Endothelial cell of umbilical vein (primary cell): Measurements from ENCODE around the gene APOC4. TPM values are rescaled to one million over a fixed set of nuclear protein-coding genes. Genes with fewer than 3 reads are reported as not detected.

Source experiments
- BruUV-seq: library from RNA; stranded (reverse); fragments of 400-500 nt; replicated peaks from 2 replicates; lab custom pipeline; 2021; lab: Mats Ljungman, UMichigan
- CTCF ChIA-PET: fragments of 300-600, 350-600 bp; sonication (Branson Sonifier 250); formaldehyde crosslinking; loops from one replicate; lab custom pipeline; 2021; ENCODE audit warnings: antibody characterized with exemption, inconsistent platforms; lab: Charles Lee
- POLR2A ChIA-PET: fragments of 300-600, 350-600 bp; sonication (Branson Sonifier 250); formaldehyde crosslinking; loops from one replicate; lab custom pipeline; 2021; ENCODE audit warnings: antibody characterized with exemption, inconsistent platforms; lab: Charles Lee
- DNase-seq: peaks from one replicate; pipeline ENCODE4 v3.0.0-alpha.2; 2011; ENCODE audit warnings: low read depth, low spot score
- FAIRE-seq: peaks from 2 replicates; lab custom pipeline; 2011; peaks lifted over from hg19 to GRCh38; lab: Jason Lieb, UNC
- H2AFZ ChIP-seq: 2 replicates; pipeline ENCODE4 v1.6.0; 2012; ENCODE audit warnings: low read depth, low read length, control low read depth, inconsistent platforms
- H3K27ac ChIP-seq: 2 replicates; pipeline ENCODE4 v1.5.1; 2011; ENCODE audit warnings: low read depth, mild to moderate bottlenecking, control low read depth, low read length, moderate library complexity; ENCODE audit not compliant: insufficient read depth
- H3K27me3 ChIP-seq, 2 experiments: 2 replicates each; pipeline versions ENCODE4 v1.6.0 to v1.6.1; 2011; ENCODE audit warnings: low read length in 2 of 2, mixed read lengths in 1 of 2; ENCODE audit not compliant: control insufficient read depth in 2 of 2, insufficient read depth in 2 of 2
- H3K36me3 ChIP-seq, 2 experiments: 2 replicates in 1 of 2; 3 replicates in 1 of 2; pipeline ENCODE4 v1.5.1; 2011; ENCODE audit warnings: low read length in 2 of 2, mild to moderate bottlenecking in 1 of 2, moderate library complexity in 1 of 2; ENCODE audit not compliant: control insufficient read depth in 2 of 2, insufficient read depth in 2 of 2; ENCODE audit errors: extremely low read depth in 1 of 2
- H3K4me1 ChIP-seq: 3 replicates; pipeline ENCODE4 v1.5.1; 2011; ENCODE audit warnings: mild to moderate bottlenecking, low read length; ENCODE audit not compliant: control insufficient read depth, insufficient read depth; ENCODE audit errors: extremely low read depth
- H3K4me2 ChIP-seq: 2 replicates; pipeline ENCODE4 v1.6.1; 2011; ENCODE audit warnings: low read length, control low read depth, mixed read lengths; ENCODE audit not compliant: insufficient read depth
- H3K4me3 ChIP-seq, 3 experiments: fragments of 200-600 bp in 1 of 3; sonication (generic), shearing (Covaris generic) in 1 of 3; replicated peaks in 1 of 3; 2 replicates each; pipeline ENCODE4 v1.5.1; 2011 to 2016; ENCODE audit warnings: control low read depth in 3 of 3, low read length in 3 of 3, mild to moderate bottlenecking in 2 of 3, inconsistent platforms in 1 of 3, low read depth in 1 of 3, moderate library complexity in 1 of 3; ENCODE audit not compliant: insufficient read depth in 1 of 3
- H3K79me2 ChIP-seq: 2 replicates; pipeline ENCODE4 v1.6.0; 2012; ENCODE audit warnings: low read length, inconsistent platforms; ENCODE audit not compliant: control insufficient read depth, insufficient read depth
- H3K9ac ChIP-seq: replicated peaks from 2 replicates; pipeline ENCODE3; 2011; ENCODE audit warnings: low read length, control low read depth; ENCODE audit not compliant: insufficient read depth; ENCODE audit errors: extremely low read depth
- H3K9me1 ChIP-seq: replicated peaks from 3 replicates; pipeline ENCODE4 v1.6.0; 2011; ENCODE audit warnings: mild to moderate bottlenecking, low read length; ENCODE audit not compliant: control insufficient read depth, insufficient read depth; ENCODE audit errors: extremely low read depth
- H3K9me3 ChIP-seq: replicated peaks from 2 replicates; pipeline ENCODE4 v1.5.1; 2012; ENCODE audit warnings: low read length, inconsistent platforms; ENCODE audit not compliant: control insufficient read depth, insufficient read depth
- H4K20me1 ChIP-seq: replicated peaks from 2 replicates; pipeline ENCODE3; 2011; ENCODE audit warnings: mild to moderate bottlenecking, low read length; ENCODE audit not compliant: control insufficient read depth, insufficient read depth; ENCODE audit errors: extremely low read depth
- CTCF ChIP-seq, 2 donors: IDR thresholded peaks; 1 replicate in 1 of 2; 2 replicates in 1 of 2; pipeline ENCODE4 v1.5.1; 2011; ENCODE audit warnings: low read length in 2 of 2, mild to moderate bottlenecking in 2 of 2, moderate library complexity in 2 of 2, control low read depth in 1 of 2, inconsistent platforms in 1 of 2, low read depth in 1 of 2; ENCODE audit not compliant: insufficient read depth in 1 of 2; ENCODE audit errors: extremely low read depth in 1 of 2
- EZH2 ChIP-seq: IDR thresholded peaks from 2 replicates; pipeline ENCODE4 v1.6.1; 2012; ENCODE audit warnings: borderline replicate concordance, low read depth, mild to moderate bottlenecking, moderate library complexity, low read length, inconsistent platforms; ENCODE audit not compliant: severe bottlenecking
- FOS ChIP-seq: IDR thresholded peaks from 2 replicates; pipeline ENCODE4 v1.6.1; 2011; ENCODE audit warnings: mild to moderate bottlenecking, low read length, moderate library complexity, borderline replicate concordance; ENCODE audit not compliant: insufficient read depth
- GATA2 ChIP-seq: IDR thresholded peaks from 2 replicates; pipeline ENCODE4 v1.7.0; 2011; ENCODE audit warnings: low read depth, mild to moderate bottlenecking, moderate library complexity, mixed read lengths, low read length; ENCODE audit not compliant: insufficient read length, insufficient read depth
- JUN ChIP-seq: IDR thresholded peaks from 2 replicates; pipeline ENCODE4 v1.6.1; 2011; ENCODE audit warnings: borderline replicate concordance, low read depth; ENCODE audit not compliant: insufficient read length, insufficient read depth
- MYC ChIP-seq: IDR thresholded peaks from one replicate; pipeline ENCODE4 v1.6.1; 2011; ENCODE audit warnings: mild to moderate bottlenecking, low read depth, low read length
- POLR2A ChIP-seq: IDR thresholded peaks from 2 replicates; pipeline ENCODE4 v1.6.1; 2012; ENCODE audit warnings: low read depth, mild to moderate bottlenecking, control low read depth, low read length
- POLR2AphosphoS5 ChIP-seq: IDR thresholded peaks from 2 replicates; pipeline ENCODE4 v1.6.1; 2012; ENCODE audit warnings: low read depth, mild to moderate bottlenecking, control low read depth, low read length, moderate library complexity; ENCODE audit not compliant: insufficient read depth
- dilution Hi-C: fragments of 300-500 bp; cut with MboI; formaldehyde crosslinking; loops from one replicate; pipeline ENCODE4 v1.15.0; 2019; ENCODE audit warnings: low sequenced_read_pairs; ENCODE audit not compliant: extremely low pct_ligation_motif_present
- intact Hi-C: fragments of 100-400 bp; cut with micrococcal nuclease; formaldehyde crosslinking; loops from one replicate; pipeline ENCODE4 v1.10.0; 2022
- polyA plus RNA-seq, 4 experiments: library from polyadenylated mRNA; depleted of rRNA in 3 of 4; stranded (reverse) in 3 of 4; unstranded in 1 of 4; fragments of >200 nt; gene quantifications; 2 replicates each; pipeline versions ENCODE4 v1.2.1 to v1.2.3, GENCODE V29; 2011 to 2012; ENCODE audit warnings: missing spikeins in 1 of 4
- total RNA-seq: library from RNA; stranded (reverse); gene quantifications from 2 replicates; pipeline ENCODE4 v1.2.3, GENCODE V29; 2021
- TF ChIP-seq, protein P1 (sequence below): IDR thresholded peaks from 2 replicates; pipeline ENCODE4 v1.6.1; 2011; ENCODE audit not compliant: insufficient read depth, insufficient read length

Gene APOC4
- total and polyA plus RNA-seq, 2 donors (not counting 3 experiments of a cell fraction or from before 2014, with no cell fraction given): not detected

DNA sequence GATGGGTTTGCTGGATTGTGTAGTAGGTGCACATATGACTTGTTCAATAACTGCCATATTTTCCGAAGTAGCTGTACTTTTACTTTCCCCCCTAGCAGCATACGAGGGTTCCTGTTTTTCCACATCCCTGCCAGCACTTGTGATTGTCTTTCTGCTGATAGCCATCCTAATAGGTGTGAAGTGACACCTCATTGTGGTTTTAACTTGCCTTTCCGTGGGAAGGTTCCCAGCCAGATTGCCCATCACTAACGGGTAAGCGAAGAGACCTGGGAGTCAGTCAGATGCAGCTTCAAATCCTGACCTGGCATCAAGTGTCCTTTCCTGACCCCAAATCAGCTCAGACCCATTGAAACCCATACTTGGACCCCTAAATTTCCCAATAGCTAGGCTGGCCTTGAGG lies 17.7 kb downstream of the APOC4 start:
- POLR2A ChIA-PET: no interaction called here
- DNase-seq (no peak), FAIRE-seq (no peak)
- intact Hi-C loops: loop anchor here (10.0 kb wide), 1 partner anchor 155 kb away; the partner anchor contains the start of gene BCAM
- Histone ChIP-seq H3K9ac (no peak overlapping the region), H3K9me3 (no peaks in the 10 kb centered on the region), H2AFZ (no peak overlapping the region), H3K4me2 (no peak overlapping the region), H3K27ac (no peak overlapping the region), H3K9me1 (no peaks in the 10 kb centered on the region), H3K36me3 (peaks cover 7 to 10% of the 10 kb centered on the region in 2 experiments), H3K4me1 (peaks cover 11% of the 10 kb centered on the region), H3K79me2 (peaks cover 62% of the 10 kb centered on the region), H4K20me1 (no peaks in the 10 kb centered on the region), H3K4me3 (no peak overlapping the region), H3K27me3 (no peaks in the 10 kb centered on the region)
- CTCF ChIA-PET: interaction anchor here (1.0 kb wide), 1 partner anchor 54 kb away, joined by 3 read pairs; the partner anchor contains the start of gene APOE
- no TSS peak for BruUV-seq
- TF ChIP-seq MYC: no peak
- TF ChIP-seq FOS: no peak
- TF ChIP-seq EZH2: no peak
- TF ChIP-seq JUN: no peak
- no peak for TF ChIP-seq CTCF (IDR thresholded peaks at IDR 0.05; ENCODE audit: extremely low read depth in 1 of 2, insufficient read depth in 1 of 2, low read depth in 1 of 2, low read length in 2 of 2)
- TF ChIP-seq, protein P1, sequence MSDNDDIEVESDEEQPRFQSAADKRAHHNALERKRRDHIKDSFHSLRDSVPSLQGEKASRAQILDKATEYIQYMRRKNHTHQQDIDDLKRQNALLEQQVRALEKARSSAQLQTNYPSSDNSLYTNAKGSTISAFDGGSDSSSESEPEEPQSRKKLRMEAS: no peak
- no peak for TF ChIP-seq POLR2AphosphoS5
- TF ChIP-seq POLR2A: no peak
- no peak for TF ChIP-seq GATA2
- dilution Hi-C loops: no loop called here
